ENCODE data around the gene SGCD. TPM values are rescaled to one million over a fixed set of nuclear protein-coding genes. Genes with fewer than 3 reads are reported as not detected.

SGCD gene
- total and polyA plus RNA-seq, 2 of the 4 experiments (the other 2 are of a cell fraction), result 5.8 to 10.6 TPM

DNA sequence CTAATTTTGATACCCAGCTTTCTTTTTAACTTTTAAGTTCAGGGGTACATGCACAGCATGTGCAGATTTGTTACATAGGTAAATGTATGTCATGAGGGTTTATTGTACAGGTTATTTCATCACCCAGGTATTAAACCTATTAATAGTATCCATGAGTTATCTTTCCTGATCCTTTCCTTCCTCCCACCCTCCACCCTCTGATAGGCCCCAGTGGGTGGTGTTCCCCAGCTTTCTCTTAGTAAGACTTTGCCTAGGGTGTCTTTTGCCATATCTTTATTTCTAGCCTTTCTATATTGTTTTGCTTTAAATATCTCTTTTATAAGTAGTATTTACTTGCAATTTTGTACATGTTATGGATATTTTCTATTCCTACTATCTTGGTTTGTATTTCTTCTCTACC, 243.7 kb downstream of the SGCD start:
- Histone ChIP-seq H2BK120ac (ENCODE audit: low read depth, low read length) (no peak overlapping the region), H4K8ac (ENCODE audit: low read depth in 2 of 2, low read length in 2 of 2) (no peak overlapping the region), H3K23ac (ENCODE audit: low read depth, low read length) (no peak overlapping the region), H3K14ac (replicated peaks; ENCODE audit: low read depth, low read length) (no peak overlapping the region), H3K18ac (ENCODE audit: low read depth, low read length) (no peak overlapping the region), H4K5ac (ENCODE audit: low read depth, low read length) (no peak overlapping the region), H3K9ac (ENCODE audit: low read depth, low read length) (no peak overlapping the region), H2AK5ac (ENCODE audit: low read depth, low read length) (no peak overlapping the region), H2BK15ac (ENCODE audit: low read depth, low read length) (no peak overlapping the region), H3K56ac (ENCODE audit: extremely low read depth, insufficient read depth, low read length) (no peak overlapping the region), H3K36me3 (ENCODE audit: control insufficient read depth, insufficient read depth, low read length) (no peaks in the 10 kb centered on the region), H3K27ac (ENCODE audit: insufficient read depth, low read length) (no peak overlapping the region), H2AK9ac (replicated peaks; ENCODE audit: low read depth, low read length, poor library complexity) (no peak overlapping the region), H3K4me3 (ENCODE audit: insufficient read depth, low read depth, low read length) (no peak overlapping the region), H3K9me3 (ENCODE audit: control insufficient read depth, insufficient read depth, low read length) (no peaks in the 10 kb centered on the region), H3K27me3 (ENCODE audit: control insufficient read depth, insufficient read depth, low read length) (no peaks in the 10 kb centered on the region), H3K4ac (ENCODE audit: low read depth, low read length) (no peak overlapping the region), H4K20me1 (ENCODE audit: insufficient read depth, low read length) (no peaks in the 10 kb centered on the region), H2BK20ac (ENCODE audit: low read depth, low read length) (no peak overlapping the region), H2AFZ (replicated peaks; ENCODE audit: low read length, poor library complexity) (no peak overlapping the region), H3K4me1 (ENCODE audit: control insufficient read depth, insufficient read depth, low read length) (no peaks in the 10 kb centered on the region), H4K91ac (ENCODE audit: insufficient read depth, low read depth, low read length) (no peak overlapping the region), H3K79me1 (ENCODE audit: low read depth in 1 of 2, low read length in 2 of 2) (no peaks in the 10 kb centered on the region; a peak in 1 of 4 replicates), H3K9me1 (ENCODE audit: insufficient read depth, low read length) (no peaks in the 10 kb centered on the region), H2BK5ac (ENCODE audit: low read depth, low read length, poor library complexity, severe bottlenecking) (no peak overlapping the region), H3K4me2 (ENCODE audit: low read depth, low read length) (no peak overlapping the region)
- dilution Hi-C loops (cut with HindIII; ENCODE audit: low sequenced_read_pairs, unreplicated experiment) (no loop called here), in situ Hi-C loops (cut with MboI; ENCODE audit: low sequenced_read_pairs) (no loop called here), intact Hi-C loops (cut with micrococcal nuclease) (no loop called here)
- DNase-seq (no peak), ATAC-seq (ENCODE audit: low read depth) (no peak)
- ChIA-PET POLR2A (ENCODE audit: unreplicated experiment) (interaction anchor here (0.5 kb wide), 1 partner anchor 23 kb away, joined by 4 read pairs; no protein-coding TSS in a partner anchor), CTCF (no interaction called here)
- TF ChIP-seq MXI1 (IDR thresholded peaks at IDR 0.05; ENCODE audit: borderline replicate concordance, low read depth, low read length), result no peak
- TF ChIP-seq, protein P1, sequence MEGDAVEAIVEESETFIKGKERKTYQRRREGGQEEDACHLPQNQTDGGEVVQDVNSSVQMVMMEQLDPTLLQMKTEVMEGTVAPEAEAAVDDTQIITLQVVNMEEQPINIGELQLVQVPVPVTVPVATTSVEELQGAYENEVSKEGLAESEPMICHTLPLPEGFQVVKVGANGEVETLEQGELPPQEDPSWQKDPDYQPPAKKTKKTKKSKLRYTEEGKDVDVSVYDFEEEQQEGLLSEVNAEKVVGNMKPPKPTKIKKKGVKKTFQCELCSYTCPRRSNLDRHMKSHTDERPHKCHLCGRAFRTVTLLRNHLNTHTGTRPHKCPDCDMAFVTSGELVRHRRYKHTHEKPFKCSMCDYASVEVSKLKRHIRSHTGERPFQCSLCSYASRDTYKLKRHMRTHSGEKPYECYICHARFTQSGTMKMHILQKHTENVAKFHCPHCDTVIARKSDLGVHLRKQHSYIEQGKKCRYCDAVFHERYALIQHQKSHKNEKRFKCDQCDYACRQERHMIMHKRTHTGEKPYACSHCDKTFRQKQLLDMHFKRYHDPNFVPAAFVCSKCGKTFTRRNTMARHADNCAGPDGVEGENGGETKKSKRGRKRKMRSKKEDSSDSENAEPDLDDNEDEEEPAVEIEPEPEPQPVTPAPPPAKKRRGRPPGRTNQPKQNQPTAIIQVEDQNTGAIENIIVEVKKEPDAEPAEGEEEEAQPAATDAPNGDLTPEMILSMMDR (conservative IDR thresholded peaks at IDR 0.05; ENCODE audit: low read depth, low read length), result no peak
- TF ChIP-seq FOS (IDR thresholded peaks at IDR 0.05; ENCODE audit: low read depth, low read length), result no peak
- no peak for TF ChIP-seq BHLHE40 (IDR thresholded peaks at IDR 0.05; ENCODE audit: low read depth, low read length)
- no peak for TF ChIP-seq POLR2A (IDR thresholded peaks at IDR 0.05; ENCODE audit: low read depth, low read length)
- no peak for TF ChIP-seq CHD1 (IDR thresholded peaks at IDR 0.05; ENCODE audit: low read depth, low read length)
- no peak for TF ChIP-seq NFE2L2 (IDR thresholded peaks at IDR 0.05; ENCODE audit: low read depth, low read length)
- TF ChIP-seq RAD21 (IDR thresholded peaks at IDR 0.05; ENCODE audit: low read length), result no peak
- no peak for TF ChIP-seq SMC3 (IDR thresholded peaks at IDR 0.05; ENCODE audit: low read depth, low read length)
- TF ChIP-seq, protein P2, sequence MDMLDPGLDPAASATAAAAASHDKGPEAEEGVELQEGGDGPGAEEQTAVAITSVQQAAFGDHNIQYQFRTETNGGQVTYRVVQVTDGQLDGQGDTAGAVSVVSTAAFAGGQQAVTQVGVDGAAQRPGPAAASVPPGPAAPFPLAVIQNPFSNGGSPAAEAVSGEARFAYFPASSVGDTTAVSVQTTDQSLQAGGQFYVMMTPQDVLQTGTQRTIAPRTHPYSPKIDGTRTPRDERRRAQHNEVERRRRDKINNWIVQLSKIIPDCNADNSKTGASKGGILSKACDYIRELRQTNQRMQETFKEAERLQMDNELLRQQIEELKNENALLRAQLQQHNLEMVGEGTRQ (IDR thresholded peaks at IDR 0.05; ENCODE audit: low read depth, low read length), result no peak
- TF ChIP-seq MAZ (IDR thresholded peaks at IDR 0.05; ENCODE audit: borderline replicate concordance, low read depth, low read length), result no peak
- TF ChIP-seq CEBPB (IDR thresholded peaks at IDR 0.05; ENCODE audit: low read depth, low read length), result no peak
- TF ChIP-seq RCOR1 (IDR thresholded peaks at IDR 0.05; ENCODE audit: insufficient replicate concordance, low read length), result no peak
- TF ChIP-seq, protein P3, sequence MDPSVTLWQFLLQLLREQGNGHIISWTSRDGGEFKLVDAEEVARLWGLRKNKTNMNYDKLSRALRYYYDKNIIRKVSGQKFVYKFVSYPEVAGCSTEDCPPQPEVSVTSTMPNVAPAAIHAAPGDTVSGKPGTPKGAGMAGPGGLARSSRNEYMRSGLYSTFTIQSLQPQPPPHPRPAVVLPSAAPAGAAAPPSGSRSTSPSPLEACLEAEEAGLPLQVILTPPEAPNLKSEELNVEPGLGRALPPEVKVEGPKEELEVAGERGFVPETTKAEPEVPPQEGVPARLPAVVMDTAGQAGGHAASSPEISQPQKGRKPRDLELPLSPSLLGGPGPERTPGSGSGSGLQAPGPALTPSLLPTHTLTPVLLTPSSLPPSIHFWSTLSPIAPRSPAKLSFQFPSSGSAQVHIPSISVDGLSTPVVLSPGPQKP (IDR thresholded peaks at IDR 0.05; ENCODE audit: borderline replicate concordance, low read depth, low read length), result no peak
- no peak for TF ChIP-seq MAFK (IDR thresholded peaks at IDR 0.05; ENCODE audit: low read depth, low read length)
- no peak for TF ChIP-seq RFX5 (IDR thresholded peaks at IDR 0.05; ENCODE audit: low read depth, low read length)
- no TSS peak for BruUV-seq (replicated peaks)

Data from IMR-90 (cell line).